SIG-M5 treated with dmso at 0.1 percent for 504 hours (cell line): Measurements from ENCODE around the gene STPG1.

Experiments used
- DNase-seq: peaks from one replicate; lab custom pipeline; 2025; ENCODE audit not compliant: unreplicated experiment; lab: John Stamatoyannopoulos, UW

The STPG1 gene

GRCh38 chr1:24393892-24394291 is 19.7 kb downstream of the STPG1 start:
- DNase-seq = no peak

- no peak for DNase-seq
Measured at GRCh38 chr1:24392982-24393650, 20.5 kb downstream of the STPG1 start.

GRCh38 chr1:24392604-24392946 is 21.0 kb downstream of the STPG1 start:
- DNase-seq = no peak

- peak; percentile 25 for DNase-seq
Measured at GRCh38 chr1:24391882-24392603, 21.5 kb downstream of the STPG1 start.

GRCh38 chr1:24390924-24391782 is 22.4 kb downstream of the STPG1 start:
- peak; percentile 74 for DNase-seq

- no peak for DNase-seq
Measured at GRCh38 chr1:24389231-24389678, 24.3 kb downstream of the STPG1 start.

GRCh38 chr1:24388331-24388885 is 25.2 kb downstream of the STPG1 start:
- no peak for DNase-seq

- DNase-seq = no peak
Measured at GRCh38 chr1:24387636-24388175, 25.9 kb downstream of the STPG1 start.

- DNase-seq = no peak
Measured at GRCh38 chr1:24386931-24387330, 26.7 kb downstream of the STPG1 start.

- DNase-seq = no peak
Measured at GRCh38 chr1:24386241-24386640, 27.3 kb downstream of the STPG1 start.

GRCh38 chr1:24385160-24385940 is 28.2 kb downstream of the STPG1 start:
- no peak for DNase-seq

GRCh38 chr1:24384251-24385090 is 29.1 kb downstream of the STPG1 start:
- DNase-seq = no peak

GRCh38 chr1:24383381-24383940 is 30.1 kb downstream of the STPG1 start:
- no peak for DNase-seq

- no peak for DNase-seq
Measured at GRCh38 chr1:24382165-24382577, 31.4 kb downstream of the STPG1 start.

GRCh38 chr1:24381256-24381655 is 32.3 kb downstream of the STPG1 start:
- no peak for DNase-seq

- no peak for DNase-seq
Measured at GRCh38 chr1:24380508-24380907, 33.1 kb downstream of the STPG1 start.

- no peak for DNase-seq
Measured at GRCh38 chr1:24379733-24380315, 33.8 kb downstream of the STPG1 start.

- DNase-seq = peak; percentile 56
Measured at GRCh38 chr1:24374891-24375786, 38.4 kb downstream of the STPG1 start.
